HFF-Myc (cell line): ENCODE measurements around the gene CHFR.
"Not testable (repeated sequence)": the region's sequence is repeated elsewhere in the genome, so short reads cannot be mapped to it uniquely, and the experiment has no call there.

ENCODE experiments used
- DNase-seq: peaks from one replicate; pipeline ENCODE4 v3.0.0-alpha.2; 2011; ENCODE audit warnings: low read depth; ENCODE audit errors: extremely low read depth
- H3K4me3 ChIP-seq: replicated peaks from 2 replicates; pipeline ENCODE4 v1.5.1; 2011; ENCODE audit warnings: low read depth, mild to moderate bottlenecking, control low read depth, low read length
- TF ChIP-seq, protein P1 (sequence below): IDR thresholded peaks from 2 replicates; pipeline ENCODE4 v1.5.1; 2012; ENCODE audit warnings: mild to moderate bottlenecking, low read depth, low read length, control low read depth; ENCODE audit errors: missing control alignments

CHFR gene

DNA sequence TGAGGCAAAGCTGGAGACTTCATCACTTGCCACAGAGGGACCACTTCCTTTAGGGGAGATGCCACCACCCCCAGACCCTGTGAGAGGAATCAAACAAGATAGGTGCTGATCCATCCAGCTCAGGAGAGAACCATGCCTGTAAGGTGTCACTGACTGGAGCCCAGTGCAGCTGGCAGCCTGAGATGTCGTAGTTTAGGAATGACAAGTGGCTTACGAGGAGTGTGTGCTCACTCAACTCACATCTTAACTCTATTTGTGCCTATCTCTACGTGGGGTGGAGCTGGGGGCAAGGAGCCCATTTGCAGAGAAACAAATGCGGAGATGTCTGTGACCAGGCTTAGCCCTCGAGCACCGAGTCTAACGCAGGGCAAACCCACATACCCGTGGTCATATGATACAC, 25.8 kb downstream of the CHFR start:
- no peak overlapping the region for H3K4me3 ChIP-seq
- TF ChIP-seq, protein P1, sequence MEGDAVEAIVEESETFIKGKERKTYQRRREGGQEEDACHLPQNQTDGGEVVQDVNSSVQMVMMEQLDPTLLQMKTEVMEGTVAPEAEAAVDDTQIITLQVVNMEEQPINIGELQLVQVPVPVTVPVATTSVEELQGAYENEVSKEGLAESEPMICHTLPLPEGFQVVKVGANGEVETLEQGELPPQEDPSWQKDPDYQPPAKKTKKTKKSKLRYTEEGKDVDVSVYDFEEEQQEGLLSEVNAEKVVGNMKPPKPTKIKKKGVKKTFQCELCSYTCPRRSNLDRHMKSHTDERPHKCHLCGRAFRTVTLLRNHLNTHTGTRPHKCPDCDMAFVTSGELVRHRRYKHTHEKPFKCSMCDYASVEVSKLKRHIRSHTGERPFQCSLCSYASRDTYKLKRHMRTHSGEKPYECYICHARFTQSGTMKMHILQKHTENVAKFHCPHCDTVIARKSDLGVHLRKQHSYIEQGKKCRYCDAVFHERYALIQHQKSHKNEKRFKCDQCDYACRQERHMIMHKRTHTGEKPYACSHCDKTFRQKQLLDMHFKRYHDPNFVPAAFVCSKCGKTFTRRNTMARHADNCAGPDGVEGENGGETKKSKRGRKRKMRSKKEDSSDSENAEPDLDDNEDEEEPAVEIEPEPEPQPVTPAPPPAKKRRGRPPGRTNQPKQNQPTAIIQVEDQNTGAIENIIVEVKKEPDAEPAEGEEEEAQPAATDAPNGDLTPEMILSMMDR: no peak
- no peak for DNase-seq

DNA sequence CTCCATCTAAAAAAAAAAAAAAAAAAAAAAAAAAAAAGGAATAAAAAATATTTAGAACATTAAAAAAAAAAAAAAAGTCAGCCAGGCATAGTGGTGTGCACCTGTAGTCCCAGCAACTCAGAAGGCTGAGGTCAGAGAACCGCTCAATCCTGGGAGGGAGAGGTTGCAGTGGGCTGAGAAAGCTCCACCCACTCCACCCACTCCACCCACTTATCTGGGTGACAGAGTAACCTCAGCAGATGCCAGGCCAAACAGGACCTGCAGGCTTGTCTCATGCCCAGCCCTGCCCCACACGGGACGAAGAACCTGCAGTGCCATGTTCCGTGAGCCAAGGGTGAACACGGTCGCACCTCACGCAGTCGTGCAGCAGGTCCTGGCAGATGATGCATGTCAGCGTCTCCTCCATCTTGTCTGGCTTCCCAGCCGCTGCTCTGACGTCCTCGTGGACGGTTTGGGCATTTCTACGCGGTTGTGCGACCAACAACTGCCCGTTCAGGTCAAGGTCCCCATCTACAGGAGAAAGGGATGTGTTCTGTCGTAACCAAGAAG, 28.6 kb downstream of the CHFR start:
- DNase-seq: no peak

DNA sequence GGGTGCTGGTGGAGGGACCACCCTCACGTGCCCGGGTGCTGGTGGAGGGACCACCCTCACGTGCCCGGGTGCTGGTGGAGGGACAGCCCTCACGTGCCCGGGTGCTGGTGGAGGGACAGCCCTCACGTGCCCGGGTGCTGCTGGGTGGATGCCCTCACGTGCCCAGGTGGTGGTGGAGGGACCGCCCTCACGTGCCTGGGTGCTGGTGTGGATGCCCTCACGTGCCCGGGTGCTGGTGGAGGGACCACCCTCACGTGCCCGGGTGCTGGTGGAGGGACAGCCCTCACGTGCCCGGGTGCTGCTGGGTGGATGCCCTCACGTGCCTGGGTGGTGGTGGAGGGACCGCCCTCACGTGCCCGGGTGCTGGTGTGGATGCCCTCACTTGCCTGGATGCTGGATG, 30.4 kb downstream of the CHFR start:
- not testable (repeated sequence) for H3K4me3 ChIP-seq, DNase-seq

More for the DNA sequence above, 28.6 kb downstream of the CHFR start:
- H3K4me3 ChIP-seq: no peak overlapping the region
- TF ChIP-seq, protein P1: no peak

DNA sequence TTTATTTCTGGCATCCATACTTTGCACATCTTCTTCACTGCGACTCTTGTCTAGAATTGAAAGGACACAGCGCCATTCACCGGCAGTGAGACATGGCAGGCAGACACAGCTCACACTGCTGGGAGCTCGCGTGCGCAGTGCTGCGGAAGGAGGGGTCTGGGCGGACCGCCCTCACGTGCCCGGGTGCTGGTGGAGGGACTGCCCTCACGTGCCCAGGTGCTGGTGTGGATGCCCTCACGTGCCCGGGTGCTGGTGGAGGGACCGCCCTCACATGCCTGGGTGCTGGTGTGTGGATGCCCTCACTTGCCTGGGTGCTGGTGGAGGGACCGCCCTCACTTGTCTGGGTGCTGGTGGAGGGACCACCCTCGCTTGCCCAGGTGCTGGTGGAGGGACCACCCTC, 30.8 kb downstream of the CHFR start:
- TF ChIP-seq, protein P1: no peak
- H3K4me3 ChIP-seq: no peak overlapping the region
- DNase-seq: no peak

DNA sequence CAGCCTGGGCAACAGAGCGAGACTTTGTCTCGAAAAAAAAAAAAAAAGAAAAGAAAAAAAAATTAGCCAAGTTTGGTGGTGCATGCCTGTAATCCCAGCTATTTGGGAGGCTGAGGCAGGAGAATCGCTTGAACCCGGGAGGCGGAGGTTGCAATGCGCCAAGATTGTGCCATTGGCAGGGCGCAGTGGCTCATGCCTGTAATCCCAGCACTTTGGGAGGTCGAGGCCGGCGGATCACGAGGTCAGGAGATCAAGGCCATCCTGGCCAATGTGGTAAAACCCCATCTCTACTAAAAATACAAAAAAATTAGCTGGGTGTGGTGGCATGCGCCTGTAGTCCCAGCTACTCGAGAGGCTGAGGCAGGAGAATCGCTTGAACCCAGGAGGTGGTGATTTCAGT, 32.2 kb downstream of the CHFR start:
- H3K4me3 ChIP-seq: not testable (repeated sequence)

DNA sequence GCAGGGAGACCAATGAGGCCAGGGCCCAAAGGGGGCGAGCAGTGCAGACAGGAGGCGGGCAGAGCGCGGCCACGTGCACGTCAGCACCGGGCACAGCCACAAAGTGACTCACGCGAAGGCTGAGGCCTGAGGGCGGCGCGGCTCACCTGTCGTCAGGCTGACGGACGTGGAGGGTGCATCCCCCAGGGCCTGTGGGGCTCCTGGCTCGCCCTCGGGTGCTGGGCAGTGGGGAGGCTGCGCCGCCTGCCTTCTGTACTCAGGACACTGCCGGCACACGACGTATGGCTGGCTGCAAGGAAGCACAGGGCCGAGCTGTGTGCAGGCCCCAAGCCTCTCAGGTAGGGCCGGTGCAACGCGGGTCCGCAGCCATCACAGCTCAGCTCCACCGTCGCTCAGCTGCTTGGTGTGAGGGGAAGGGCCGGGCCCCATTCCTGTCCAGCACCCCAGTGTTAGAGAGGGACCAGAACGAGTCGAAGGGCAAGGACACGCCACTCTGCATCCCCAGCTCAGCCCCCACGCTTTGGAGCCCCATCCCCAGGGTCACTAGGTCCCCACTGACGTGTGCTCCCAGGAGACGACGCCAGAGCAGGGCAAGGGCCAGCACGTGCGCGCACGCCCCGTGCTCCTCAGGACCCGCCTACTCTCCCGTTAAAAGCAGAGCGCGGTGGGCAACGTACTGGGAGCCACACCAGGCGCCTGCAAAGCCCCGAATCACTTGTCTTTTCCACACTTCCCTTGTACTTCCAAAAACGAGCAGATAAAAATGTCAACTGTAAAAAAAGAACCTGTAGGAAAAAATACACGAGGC, 33.9 kb downstream of the CHFR start:
- TF ChIP-seq, protein P1: no peak
- no peak for DNase-seq
- H3K4me3 ChIP-seq: no peak overlapping the region

More for the DNA sequence above, 32.2 kb downstream of the CHFR start:
- not testable (repeated sequence) for DNase-seq

DNA sequence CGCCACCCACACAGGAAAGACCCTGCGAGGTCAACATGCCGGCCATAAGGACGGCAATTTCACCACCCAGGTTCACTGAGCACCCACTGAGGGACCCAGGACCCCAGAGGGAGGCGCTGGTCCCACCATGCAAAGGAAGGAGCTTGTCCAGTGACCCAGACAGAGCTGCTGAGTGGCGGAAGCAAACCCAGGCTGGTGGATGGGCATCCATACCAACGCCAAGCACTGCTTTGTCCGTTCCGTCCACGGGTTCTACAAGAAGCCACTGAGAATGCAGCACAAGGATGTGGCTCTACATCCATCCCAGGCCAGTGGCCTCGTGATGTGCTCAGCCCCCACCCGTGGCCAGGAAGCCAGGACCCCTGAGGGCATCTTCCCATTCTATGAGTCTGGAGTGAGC, 34.9 kb downstream of the CHFR start:
- DNase-seq: no peak
- TF ChIP-seq, protein P1: no peak
- no peak overlapping the region for H3K4me3 ChIP-seq

DNA sequence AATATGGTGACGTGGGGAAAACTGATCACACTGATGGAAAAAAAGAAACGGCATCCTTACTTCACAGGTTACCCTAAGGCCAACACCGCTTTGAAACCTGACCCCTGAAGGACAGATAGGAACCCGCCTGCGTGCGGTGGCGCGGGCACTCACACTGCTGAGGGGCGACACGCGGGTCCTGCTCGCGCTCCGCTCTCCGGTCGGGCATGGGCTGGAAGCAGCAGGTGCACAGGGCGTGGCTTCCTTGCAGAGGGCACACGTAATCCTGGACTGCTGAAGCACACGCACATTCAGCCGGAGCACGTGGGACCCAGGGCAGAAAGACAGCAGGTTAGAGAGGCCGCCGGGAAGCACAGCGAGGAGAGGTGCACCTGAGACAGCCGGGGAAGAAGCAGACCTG, 35.9 kb downstream of the CHFR start:
- no peak overlapping the region for H3K4me3 ChIP-seq
- no peak for DNase-seq
- TF ChIP-seq, protein P1: no peak
